ENCODE results near the gene MED12. TPM values are rescaled to one million over a fixed set of nuclear protein-coding genes. Genes with fewer than 3 reads are reported as not detected.

The MED12 gene
- 19.6 and 29.4 TPM in 2 replicates for polyA plus RNA-seq (2014; cell fraction: cytosol; rRNA removed)
- 31.4 and 103 TPM in 2 replicates for polyA plus RNA-seq (2014; cell fraction: nucleus; rRNA removed)

- peak; percentile 73 for DNase-seq (ENCODE audit: low spot score)
Observed at GRCh38 chrX:71118032-71118984, at the start of gene MED12. Gene MED12 (plus strand): TSS chrX:71118596. CDS start chrX:71118755, 159 bp downstream.

GRCh38 chrX:71070531-71070930, 47.9 kb upstream of the MED12 start:
- DNase-seq (ENCODE audit: low spot score): no peak

GRCh38 chrX:71081330-71082123, 36.9 kb upstream of the MED12 start:
- no peak for DNase-seq (ENCODE audit: low spot score)

GRCh38 chrX:71082124-71082647, 36.2 kb upstream of the MED12 start:
- DNase-seq (ENCODE audit: low spot score): no peak

- DNase-seq (ENCODE audit: low spot score): no peak
Observed at GRCh38 chrX:71082822-71083221, 35.6 kb upstream of the MED12 start.

GRCh38 chrX:71085900-71086299, 32.5 kb upstream of the MED12 start:
- DNase-seq (ENCODE audit: low spot score): no peak

- no peak for DNase-seq (ENCODE audit: low spot score)
Observed at GRCh38 chrX:71091263-71091662, 27.1 kb upstream of the MED12 start.

- no peak for DNase-seq (ENCODE audit: low spot score)
Observed at GRCh38 chrX:71095033-71095432, 23.4 kb upstream of the MED12 start.

GRCh38 chrX:71095555-71095980, 22.8 kb upstream of the MED12 start, which contains the start of gene FOXO4:
Gene FOXO4 (plus strand): TSS chrX:71095851. CDS start chrX:71096529, 678 bp downstream.
- peak; percentile 86 for DNase-seq (ENCODE audit: low spot score)

- DNase-seq (ENCODE audit: low spot score): peak; percentile 24
Observed at GRCh38 chrX:71095981-71096759, 22.2 kb upstream of the MED12 start.

GRCh38 chrX:71096760-71097032, 21.7 kb upstream of the MED12 start:
- no peak for DNase-seq (ENCODE audit: low spot score)

GRCh38 chrX:71098302-71098701, 20.1 kb upstream of the MED12 start:
- peak; percentile 51 for DNase-seq (ENCODE audit: low spot score)

- DNase-seq (ENCODE audit: low spot score): no peak
Observed at GRCh38 chrX:71098951-71099506, 19.4 kb upstream of the MED12 start.

- no peak for DNase-seq (ENCODE audit: low spot score)
Observed at GRCh38 chrX:71099736-71100135, 18.7 kb upstream of the MED12 start.

- DNase-seq (ENCODE audit: low spot score): no peak
Observed at GRCh38 chrX:71100581-71101505, 17.6 kb upstream of the MED12 start.

- DNase-seq (ENCODE audit: low spot score): no peak
Observed at GRCh38 chrX:71102292-71102691, 16.1 kb upstream of the MED12 start.

- peak; percentile 83 for DNase-seq (ENCODE audit: low spot score)
Observed at GRCh38 chrX:71103110-71103983, 15.0 kb upstream of the MED12 start.

GRCh38 chrX:71105628-71106027, 12.8 kb upstream of the MED12 start:
- no peak for DNase-seq (ENCODE audit: low spot score)

- DNase-seq (ENCODE audit: low spot score): no peak
Observed at GRCh38 chrX:71106427-71106826, 12.0 kb upstream of the MED12 start, which contains the start of gene CXorf65. Gene CXorf65 (minus strand): TSS chrX:71106740. CDS start chrX:71106556, 184 bp downstream.
